Lung (tissue), 12 donors: ENCODE results near the gene DAB1. TPM values are rescaled to one million over a fixed set of nuclear protein-coding genes. Genes with fewer than 3 reads are reported as not detected.

Experiments
- ATAC-seq: fragments of 200-7000 bp; cut with Tn5 transposase; one replicate; pipeline ENCODE4 v1.9.1; 2020; ENCODE audit warnings: moderate number of reproducible peaks; ENCODE audit not compliant: insufficient read depth, low FRiP score
- DNase-seq, 3 donors: peaks; one replicate each; pipeline ENCODE4 v3.0.0-alpha.2; 2013 to 2017
- H3K27ac ChIP-seq, 2 donors: one replicate each; pipeline ENCODE4 v1.5.1; 2013; ENCODE audit warnings: mild to moderate bottlenecking in 2 of 2, moderate library complexity in 2 of 2, control low read depth in 1 of 2, inconsistent platforms in 1 of 2, low read depth in 1 of 2, low read length in 1 of 2
- H3K27me3 ChIP-seq, 3 donors: one replicate each; pipeline ENCODE4 v1.5.1; 2013; ENCODE audit warnings: low read length in 2 of 3; ENCODE audit not compliant: control insufficient read depth in 3 of 3, insufficient read depth in 3 of 3
- H3K36me3 ChIP-seq, 4 donors: one replicate each; pipeline ENCODE4 v1.5.1; 2013; ENCODE audit warnings: low read length in 4 of 4, mild to moderate bottlenecking in 1 of 4, moderate library complexity in 1 of 4; ENCODE audit not compliant: control insufficient read depth in 4 of 4, insufficient read depth in 4 of 4
- H3K4me1 ChIP-seq, 5 donors: one replicate each; pipeline ENCODE4 v1.5.1; 2013; ENCODE audit warnings: low read length in 5 of 5, mild to moderate bottlenecking in 2 of 5, moderate library complexity in 1 of 5; ENCODE audit not compliant: control insufficient read depth in 5 of 5, insufficient read depth in 5 of 5
- H3K4me3 ChIP-seq: one replicate; pipeline ENCODE4 v1.5.1; 2013; ENCODE audit warnings: mild to moderate bottlenecking, control low read depth, moderate library complexity
- H3K9ac ChIP-seq, 2 donors: one replicate each; pipeline ENCODE4 v1.5.1; 2013; ENCODE audit warnings: low read length in 2 of 2, control low read depth in 1 of 2; ENCODE audit not compliant: insufficient read depth in 1 of 2
- H3K9me3 ChIP-seq, 4 donors: one replicate each; pipeline ENCODE4 v1.5.1; 2013; ENCODE audit warnings: low read length in 3 of 4, mild to moderate bottlenecking in 1 of 4, moderate library complexity in 1 of 4; ENCODE audit not compliant: control insufficient read depth in 4 of 4, insufficient read depth in 3 of 4
- WGBS, 2 donors: extraction: QIAGEN DNeasy Blood & Tissue Kit; methylation state at CpG; one replicate each; pipeline ENCODE4 v1.1.7; 2013; 5-methylcytosine and 5-hydroxymethylcytosine counted together
- polyA plus RNA-seq, 2 donors: library from polyadenylated mRNA; stranded (reverse); fragments of 200-250 nt; gene quantifications; one replicate each; pipeline ENCODE4 v1.2.1, GENCODE V29; 2013
- total RNA-seq, 2 donors: library from RNA; depleted of rRNA in 1 of 2; stranded (reverse); fragments of >200 nt in 1 of 2; gene quantifications; one replicate each; pipeline ENCODE4 v1.2.1, GENCODE V29; 2014 to 2021
- TF ChIP-seq, protein P1 (sequence below): IDR thresholded peaks from 2 replicates; pipeline ENCODE4 v1.5.1; 2012; ENCODE audit warnings: mild to moderate bottlenecking; ENCODE audit errors: control extremely low read depth, extremely low read depth
- donor health status: control.
- donor health status: control.
- donor health status: Bipolar disorder and iron deficiency.
- donor health status: healthy.
- donor health status: DM: yes; HTN: yes; CAD: no.

The DAB1 gene
- total and polyA plus RNA-seq, 4 donors = 0.06 to 0.77 (median 0.10) TPM

DNA sequence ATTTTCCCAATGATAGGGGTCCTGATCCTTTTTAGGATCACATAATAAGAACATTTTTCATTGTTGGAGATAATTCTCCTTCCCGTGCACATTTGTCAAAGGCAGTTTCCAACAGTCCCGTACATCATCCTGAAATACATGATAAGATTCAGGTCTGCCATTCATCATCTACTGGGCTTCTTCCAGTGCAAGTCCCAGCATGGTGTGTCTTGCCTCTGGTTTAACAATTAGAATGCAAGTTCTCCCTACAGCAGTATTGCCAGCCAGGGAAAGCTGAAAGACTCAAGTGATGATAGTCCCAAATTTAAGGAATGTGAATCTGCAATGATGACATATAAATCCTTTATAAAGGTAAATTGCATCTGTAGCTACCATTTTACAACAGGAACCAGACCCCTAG lies 146.2 kb downstream of the DAB1 start:
- ATAC-seq = no peak
- no peaks in the 10 kb centered on the region for H3K36me3 ChIP-seq
- no peaks in the 10 kb centered on the region for H3K27me3 ChIP-seq
- 85 to 87% methylated on average over 2 of the region's 2 CpGs for WGBS, 2 donors
- H3K27ac ChIP-seq = no peak overlapping the region
- TF ChIP-seq, protein P1, sequence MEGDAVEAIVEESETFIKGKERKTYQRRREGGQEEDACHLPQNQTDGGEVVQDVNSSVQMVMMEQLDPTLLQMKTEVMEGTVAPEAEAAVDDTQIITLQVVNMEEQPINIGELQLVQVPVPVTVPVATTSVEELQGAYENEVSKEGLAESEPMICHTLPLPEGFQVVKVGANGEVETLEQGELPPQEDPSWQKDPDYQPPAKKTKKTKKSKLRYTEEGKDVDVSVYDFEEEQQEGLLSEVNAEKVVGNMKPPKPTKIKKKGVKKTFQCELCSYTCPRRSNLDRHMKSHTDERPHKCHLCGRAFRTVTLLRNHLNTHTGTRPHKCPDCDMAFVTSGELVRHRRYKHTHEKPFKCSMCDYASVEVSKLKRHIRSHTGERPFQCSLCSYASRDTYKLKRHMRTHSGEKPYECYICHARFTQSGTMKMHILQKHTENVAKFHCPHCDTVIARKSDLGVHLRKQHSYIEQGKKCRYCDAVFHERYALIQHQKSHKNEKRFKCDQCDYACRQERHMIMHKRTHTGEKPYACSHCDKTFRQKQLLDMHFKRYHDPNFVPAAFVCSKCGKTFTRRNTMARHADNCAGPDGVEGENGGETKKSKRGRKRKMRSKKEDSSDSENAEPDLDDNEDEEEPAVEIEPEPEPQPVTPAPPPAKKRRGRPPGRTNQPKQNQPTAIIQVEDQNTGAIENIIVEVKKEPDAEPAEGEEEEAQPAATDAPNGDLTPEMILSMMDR = no peak
- no peaks in the 10 kb centered on the region for H3K9me3 ChIP-seq
- DNase-seq = no peak
- no peak overlapping the region for H3K4me3 ChIP-seq
- no peaks in the 10 kb centered on the region for H3K4me1 ChIP-seq
- H3K9ac ChIP-seq = no peak overlapping the region

- 78 to 91% methylated on average over 5 of the region's 5 CpGs for WGBS, 2 donors
- no peaks in the 10 kb centered on the region for H3K27me3 ChIP-seq
- ATAC-seq (no peak), DNase-seq (no peak)
- H3K36me3 ChIP-seq = no peaks in the 10 kb centered on the region
- no peak overlapping the region for H3K27ac ChIP-seq
- H3K4me1 ChIP-seq = no peaks in the 10 kb centered on the region
- TF ChIP-seq, protein P1 = no peak
- H3K4me3 ChIP-seq = no peak overlapping the region
- no peak overlapping the region for H3K9ac ChIP-seq
- no peaks in the 10 kb centered on the region for H3K9me3 ChIP-seq
Observed at GRCh38 chr1:57276918-57277317, 146.9 kb downstream of the DAB1 start.

DNA sequence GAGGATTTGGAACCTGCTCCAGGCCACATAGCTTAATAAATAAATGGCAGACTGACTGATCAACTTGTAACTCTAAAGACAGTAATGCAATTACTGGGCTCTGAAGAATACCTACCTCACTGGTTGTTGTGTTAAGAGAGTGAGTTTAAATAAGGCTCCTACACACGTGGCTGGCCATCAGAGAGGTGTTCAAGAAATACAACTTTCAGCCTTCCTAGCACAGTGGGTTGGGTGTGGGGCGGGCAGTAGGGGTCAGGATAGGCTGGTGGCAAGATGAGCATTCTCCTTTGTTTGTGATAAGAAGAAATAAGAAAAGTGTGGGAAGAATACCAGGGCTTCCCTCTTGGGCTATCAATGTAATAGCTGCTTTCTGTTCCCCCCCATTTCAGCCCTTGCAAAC lies 151.3 kb downstream of the DAB1 start:
- WGBS, 2 donors = 90% methylated on average over 2 of the region's 2 CpGs
- ATAC-seq = no peak

More for the DNA sequence above, 151.3 kb downstream of the DAB1 start:
- Histone ChIP-seq H3K9me3 (no peaks in the 10 kb centered on the region), H3K27me3 (no peaks in the 10 kb centered on the region), H3K27ac (no peak overlapping the region), H3K36me3 (no peaks in the 10 kb centered on the region), H3K9ac (no peak overlapping the region), H3K4me3 (no peak overlapping the region), H3K4me1 (no peaks in the 10 kb centered on the region)
- TF ChIP-seq, protein P1 = no peak
- DNase-seq = no peak
